ENCODE data around the gene DUSP2. TPM values are rescaled to one million over a fixed set of nuclear protein-coding genes. Genes with fewer than 3 reads are reported as not detected.
A peak's percentile ranks its signal among the peaks of the same experiment; 100 is the strongest.

DUSP2 gene
- total and polyA plus RNA-seq, 10 of the 15 experiments (the other 5 are each of a cell fraction or from before 2014, with no cell fraction given), result 9.7 to 212 (median 57.2) TPM

- TF ChIP-seq RAD21 (IDR thresholded peaks at IDR 0.05; ENCODE audit: insufficient read depth, low read depth, low read length) (0 out of 2 replicates have a peak, but pooled peaks have one; percentile 22), SRF (IDR thresholded peaks at IDR 0.05; ENCODE audit: low read depth in 2 of 2, low read length in 2 of 2) (peak in 1 of 2 experiments; percentile 99; a peak in 2 of 4 replicates), CHD2 (IDR thresholded peaks at IDR 0.05; ENCODE audit: borderline replicate concordance, low read depth, low read length) (no peak), IRF3 (IDR thresholded peaks at IDR 0.05) (peak; percentile 38; the same call in 1 of the 2 replicates), ZBTB40 (IDR thresholded peaks at IDR 0.05; ENCODE audit: borderline replicate concordance) (no peak), SREBF1 (IDR thresholded peaks at IDR 0.05; ENCODE audit: low read length) (peak; percentile 36; the same call in 1 of the 2 replicates), MEF2A (IDR thresholded peaks at IDR 0.05; ENCODE audit: insufficient read depth, low read depth, low read length) (0 out of 2 replicates have a peak, but pooled peaks have one; percentile 66), CEBPB (IDR thresholded peaks at IDR 0.05; ENCODE audit: borderline replicate concordance in 1 of 2, low read depth in 2 of 2, low read length in 2 of 2) (no peak), NKRF (conservative IDR thresholded peaks at IDR 0.05) (peak; percentile 98)
These were observed at the start of gene DUSP2 (continued) for GRCh38 chr2:96145036-96145847.

Data from GM12878 (cell line).